Endothelial cell (in vitro differentiated cells): ENCODE data around the gene BACH2. TPM values are rescaled to one million over a fixed set of nuclear protein-coding genes. Genes with fewer than 3 reads are reported as not detected.

Experiments
- DNase-seq: peaks from one replicate; pipeline ENCODE4 v3.0.0; 2021; ENCODE audit warnings: low spot score
- H3K27ac Mint-ChIP-seq: one replicate; pipeline ENCODE4 v1.8.0; 2021; ENCODE audit warnings: mixed read lengths, inconsistent platforms; ENCODE audit not compliant: unreplicated experiment
- H3K27me3 Mint-ChIP-seq: one replicate; pipeline ENCODE4 v1.8.0; 2021; ENCODE audit warnings: mild to moderate bottlenecking, moderate library complexity, mixed read lengths, inconsistent platforms; ENCODE audit not compliant: unreplicated experiment
- H3K36me3 Mint-ChIP-seq: one replicate; pipeline ENCODE4 v1.8.0; 2021; ENCODE audit warnings: mild to moderate bottlenecking, low read depth, mixed read lengths, inconsistent platforms; ENCODE audit not compliant: unreplicated experiment
- H3K4me1 Mint-ChIP-seq: one replicate; pipeline ENCODE4 v1.8.0; 2021; ENCODE audit warnings: mild to moderate bottlenecking, mixed read lengths, inconsistent platforms; ENCODE audit not compliant: unreplicated experiment
- H3K4me3 Mint-ChIP-seq: one replicate; pipeline ENCODE4 v1.8.0; 2021; ENCODE audit warnings: mild to moderate bottlenecking, mixed read lengths, inconsistent platforms; ENCODE audit not compliant: unreplicated experiment
- H3K9me3 Mint-ChIP-seq: one replicate; pipeline ENCODE4 v1.8.0; 2021; ENCODE audit warnings: mixed read lengths, inconsistent platforms; ENCODE audit not compliant: unreplicated experiment
- CTCF ChIP-seq: fragments of 200-600 bp; sonication (generic); IDR thresholded peaks from one replicate; pipeline ENCODE4 v1.5.0; 2021; ENCODE audit warnings: antibody characterized with exemption; ENCODE audit not compliant: unreplicated experiment
- total RNA-seq: library from RNA; stranded (reverse); fragmentation: NEBNext Ultra II Directional; extraction: Animal tissue kit (Norgen Biotek cat#: 25700); gene quantifications from one replicate; pipeline ENCODE4 v1.2.1, GENCODE V29; 2021; ENCODE audit not compliant: unreplicated experiment

The BACH2 gene
- total RNA-seq, 1 donor from 2014 or later, result 3.9 TPM

- Mint-ChIP-seq H3K27me3 (peaks cover 1% of the 10 kb centered on the region), H3K9me3 (no peaks in the 10 kb centered on the region), H3K36me3 (no peaks in the 10 kb centered on the region), H3K4me1 (no peaks in the 10 kb centered on the region), H3K4me3 (no peak overlapping the region), H3K27ac (no peak overlapping the region)
- no peak for TF ChIP-seq CTCF
- DNase-seq, result no peak
Observed at GRCh38 chr6:90277302-90278011, 19.2 kb downstream of the BACH2 start.

DNA sequence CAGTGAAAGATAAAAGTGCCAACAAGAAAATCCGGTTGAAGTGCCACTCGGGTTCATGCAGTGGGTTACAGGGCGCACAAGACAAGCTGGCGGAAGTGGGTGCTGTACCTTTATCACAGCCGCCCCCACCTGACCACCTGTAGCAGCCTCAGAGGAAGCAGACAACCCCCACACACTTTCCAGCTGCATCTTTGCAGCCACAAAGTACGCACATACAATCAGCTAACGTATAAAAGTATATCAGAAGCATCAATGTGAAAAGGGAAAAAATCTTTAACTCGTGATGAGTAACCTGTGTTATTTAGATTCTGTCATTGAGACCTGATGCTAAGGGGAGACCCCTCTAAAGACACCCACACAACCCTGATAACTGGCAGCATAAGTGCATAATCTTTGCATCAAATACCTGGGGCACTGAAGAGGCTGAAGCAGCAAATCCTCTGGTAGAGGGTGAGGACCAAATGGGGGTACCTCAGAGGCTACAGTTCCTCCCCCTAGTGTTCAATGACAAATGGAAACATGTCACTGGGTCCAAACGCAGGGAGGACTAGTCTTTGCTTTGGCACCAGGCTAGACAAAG lies 22.1 kb downstream of the BACH2 start:
- no peaks in the 10 kb centered on the region for H3K4me1 Mint-ChIP-seq
- H3K27me3 Mint-ChIP-seq, result peaks cover 1% of the 10 kb centered on the region
- H3K4me3 Mint-ChIP-seq, result no peak overlapping the region
- DNase-seq, result no peak
- H3K36me3 Mint-ChIP-seq, result no peaks in the 10 kb centered on the region
- no peak for TF ChIP-seq CTCF
- H3K27ac Mint-ChIP-seq, result no peak overlapping the region
- H3K9me3 Mint-ChIP-seq, result no peaks in the 10 kb centered on the region

GRCh38 chr6:90273863-90274262 lies 22.8 kb downstream of the BACH2 start:
- Mint-ChIP-seq H3K4me1 (no peaks in the 10 kb centered on the region), H3K27me3 (peaks cover 1% of the 10 kb centered on the region)

GRCh38 chr6:90272895-90273294 lies 23.7 kb downstream of the BACH2 start:
- Mint-ChIP-seq H3K9me3 (no peaks in the 10 kb centered on the region), H3K27ac (no peak overlapping the region), H3K4me1 (no peaks in the 10 kb centered on the region), H3K36me3 (no peaks in the 10 kb centered on the region), H3K27me3 (peaks cover 1% of the 10 kb centered on the region), H3K4me3 (no peak overlapping the region)
- TF ChIP-seq CTCF, result no peak
- no peak for DNase-seq

More at GRCh38 chr6:90273863-90274262, 22.8 kb downstream of the BACH2 start:
- TF ChIP-seq CTCF, result no peak
- Mint-ChIP-seq H3K4me3 (no peak overlapping the region), H3K36me3 (no peaks in the 10 kb centered on the region), H3K9me3 (no peaks in the 10 kb centered on the region), H3K27ac (no peak overlapping the region)
- no peak for DNase-seq

DNA sequence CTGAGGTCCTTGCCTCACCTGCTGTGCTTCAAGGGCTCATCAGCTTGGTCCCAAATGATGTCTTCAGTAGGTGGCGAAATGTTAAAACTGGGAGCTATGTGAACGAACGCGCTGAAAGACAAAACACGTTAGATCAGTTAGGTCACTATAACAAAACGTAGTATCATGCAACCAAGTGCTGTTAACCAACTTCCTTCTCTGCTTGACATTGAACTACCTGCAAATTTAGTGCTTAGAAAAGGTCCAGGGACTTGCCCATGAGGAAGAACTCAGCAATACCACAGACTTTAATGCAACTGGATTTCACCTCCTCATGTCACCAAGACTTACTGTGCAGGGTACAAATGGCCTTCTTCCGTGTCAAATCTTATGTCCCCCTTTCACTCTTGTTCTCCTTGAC lies 24.8 kb downstream of the BACH2 start:
- Mint-ChIP-seq H3K9me3 (no peaks in the 10 kb centered on the region), H3K4me1 (no peaks in the 10 kb centered on the region), H3K27me3 (peaks cover 1% of the 10 kb centered on the region), H3K4me3 (no peak overlapping the region), H3K36me3 (no peaks in the 10 kb centered on the region), H3K27ac (no peak overlapping the region)
- TF ChIP-seq CTCF, result no peak
- no peak for DNase-seq
